Putamen (tissue), 1 donor: ENCODE data around the gene WIPF2.
A peak's percentile ranks its signal among the peaks of the same experiment; 100 is the strongest.
"Not testable (repeated sequence)": the region's sequence is repeated elsewhere in the genome, so short reads cannot be mapped to it uniquely, and the experiment has no call there.

Experiments
- DNase-seq: peaks from one replicate; pipeline ENCODE4 v3.0.0-alpha.2; 2016; ENCODE audit warnings: low spot score

Gene WIPF2

GRCh38 chr17:40192961-40193360 lies 26.1 kb upstream of the WIPF2 start:
- DNase-seq = no peak

- no peak for DNase-seq
Observed at GRCh38 chr17:40194821-40195220, 24.3 kb upstream of the WIPF2 start.

- DNase-seq = no peak
Observed at GRCh38 chr17:40197550-40197949, 21.6 kb upstream of the WIPF2 start.

DNA sequence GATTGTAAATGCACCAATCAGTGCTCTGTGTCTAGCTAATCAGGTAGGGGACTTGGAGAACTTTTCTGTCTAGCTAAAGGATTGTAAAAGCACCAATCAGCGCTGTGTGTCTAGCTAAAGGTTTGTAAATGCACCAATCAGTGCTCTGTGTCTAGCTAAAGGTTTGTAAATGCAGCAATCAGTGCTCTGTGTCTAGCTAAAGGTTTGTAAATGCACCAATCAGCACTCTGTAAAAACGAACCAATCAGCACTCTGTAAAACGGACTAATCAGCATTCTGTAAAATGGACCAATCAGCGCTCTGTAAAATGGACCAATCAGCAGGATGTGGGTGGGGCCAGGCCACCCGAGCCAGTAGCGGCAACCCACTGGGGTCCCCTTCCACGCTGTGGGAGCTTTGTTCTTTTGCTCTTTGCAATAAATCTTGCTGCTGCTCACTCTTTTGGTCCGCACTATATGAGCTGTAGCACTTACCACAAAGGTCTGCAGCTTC lies 21.1 kb upstream of the WIPF2 start:
- DNase-seq = not testable (repeated sequence)

DNA sequence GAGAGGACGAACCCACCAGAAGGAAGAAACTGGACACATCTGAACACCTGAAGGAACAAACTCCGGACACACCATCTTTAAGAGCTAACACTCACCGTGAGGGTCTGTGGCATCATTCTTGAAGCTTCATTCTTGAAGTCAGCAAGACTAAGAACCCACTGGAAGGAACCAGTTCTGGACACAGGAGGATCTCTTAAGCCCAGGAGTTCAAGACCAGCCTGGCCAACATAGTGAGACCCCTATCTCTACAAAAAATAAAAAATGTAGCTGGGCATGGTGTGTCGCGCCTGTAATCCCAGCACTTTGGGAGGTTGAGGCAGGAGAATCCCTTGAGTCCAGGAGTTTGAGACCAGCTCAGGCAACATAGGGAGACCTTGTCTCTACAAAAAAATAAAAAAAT lies 20.5 kb upstream of the WIPF2 start:
- no peak for DNase-seq

DNA sequence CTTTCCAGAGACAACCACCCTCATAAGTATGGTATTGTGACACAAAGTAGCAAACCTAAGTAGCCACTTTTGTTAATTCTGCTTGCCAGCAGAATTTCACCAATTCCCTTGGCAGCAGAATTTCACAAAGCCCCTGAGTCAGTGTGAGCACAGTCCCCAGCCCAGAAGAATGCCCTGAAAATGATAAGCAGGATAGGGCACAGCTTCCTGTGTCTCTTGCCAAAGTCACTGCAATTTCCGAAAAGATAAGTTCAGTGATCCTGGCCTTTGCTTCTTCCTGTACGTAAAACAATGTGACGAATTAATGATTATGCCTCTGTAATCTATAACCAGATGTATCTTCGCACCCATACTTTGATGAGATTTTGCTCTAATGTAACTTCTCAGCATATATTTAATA lies 16.0 kb upstream of the WIPF2 start:
- DNase-seq = no peak

DNA sequence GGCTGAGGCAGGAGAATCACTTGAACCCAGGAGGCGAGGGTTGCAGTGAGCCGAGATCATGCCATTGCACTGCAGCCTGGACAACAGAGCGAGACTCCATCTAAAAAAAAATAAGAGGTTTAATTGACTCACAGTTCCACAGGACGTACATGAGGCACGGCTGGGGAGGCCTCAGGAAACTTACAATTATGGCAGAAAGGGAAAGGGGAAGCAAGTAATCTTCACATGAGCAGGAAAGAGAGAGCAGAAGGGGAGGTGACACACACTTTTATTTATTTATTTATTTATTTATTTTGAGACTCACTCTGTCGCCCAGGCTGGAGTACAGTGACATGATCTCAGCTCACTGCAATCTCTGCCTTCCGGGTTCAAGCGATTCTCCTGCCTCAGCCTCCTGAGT lies 12.9 kb upstream of the WIPF2 start:
- DNase-seq = not testable (repeated sequence)

- DNase-seq = no peak
Observed at GRCh38 chr17:40209404-40210093, 9.6 kb upstream of the WIPF2 start.

- DNase-seq = not testable (repeated sequence)
Observed at GRCh38 chr17:40213914-40214313, 5.2 kb upstream of the WIPF2 start.

GRCh38 chr17:40218006-40218739 lies 931 bp upstream of the WIPF2 start:
- no peak for DNase-seq

DNA sequence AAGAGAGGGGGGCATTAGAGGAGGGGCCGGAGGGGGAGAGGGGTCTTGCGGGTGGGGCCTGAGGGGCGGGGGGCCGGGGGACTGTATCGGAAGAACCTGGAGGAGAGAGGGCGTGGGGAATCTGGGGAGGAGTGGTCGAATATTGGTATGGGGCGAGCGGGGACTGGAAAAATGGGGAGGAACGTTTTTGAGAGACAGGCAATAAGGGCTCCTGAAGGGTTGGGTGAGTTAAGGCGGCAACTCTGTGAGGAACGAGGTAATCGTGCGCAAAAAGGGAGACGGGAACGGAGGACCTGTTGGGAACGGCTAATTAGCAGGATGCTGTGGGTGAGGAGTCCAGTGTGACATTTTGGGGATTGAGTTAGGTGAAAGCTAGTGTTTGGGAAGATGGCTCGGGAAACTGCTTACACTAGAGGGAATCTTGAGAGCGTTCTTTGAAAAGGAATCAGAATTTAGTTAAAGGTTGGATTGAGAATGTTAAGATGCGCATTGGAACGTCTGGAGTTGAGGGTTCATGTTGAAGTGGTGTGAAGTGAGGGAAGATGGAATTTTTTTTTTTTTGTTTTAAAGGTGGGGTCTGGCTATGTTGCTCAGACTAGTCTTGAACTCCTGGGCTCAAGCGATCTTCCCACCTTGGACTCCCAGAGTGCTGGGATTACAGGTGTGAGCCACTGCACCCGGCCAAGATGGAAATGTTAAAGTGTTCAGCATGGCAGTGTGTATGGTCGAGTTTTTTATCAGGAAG lies 662 bp downstream of the WIPF2 start:
- no peak for DNase-seq

DNA sequence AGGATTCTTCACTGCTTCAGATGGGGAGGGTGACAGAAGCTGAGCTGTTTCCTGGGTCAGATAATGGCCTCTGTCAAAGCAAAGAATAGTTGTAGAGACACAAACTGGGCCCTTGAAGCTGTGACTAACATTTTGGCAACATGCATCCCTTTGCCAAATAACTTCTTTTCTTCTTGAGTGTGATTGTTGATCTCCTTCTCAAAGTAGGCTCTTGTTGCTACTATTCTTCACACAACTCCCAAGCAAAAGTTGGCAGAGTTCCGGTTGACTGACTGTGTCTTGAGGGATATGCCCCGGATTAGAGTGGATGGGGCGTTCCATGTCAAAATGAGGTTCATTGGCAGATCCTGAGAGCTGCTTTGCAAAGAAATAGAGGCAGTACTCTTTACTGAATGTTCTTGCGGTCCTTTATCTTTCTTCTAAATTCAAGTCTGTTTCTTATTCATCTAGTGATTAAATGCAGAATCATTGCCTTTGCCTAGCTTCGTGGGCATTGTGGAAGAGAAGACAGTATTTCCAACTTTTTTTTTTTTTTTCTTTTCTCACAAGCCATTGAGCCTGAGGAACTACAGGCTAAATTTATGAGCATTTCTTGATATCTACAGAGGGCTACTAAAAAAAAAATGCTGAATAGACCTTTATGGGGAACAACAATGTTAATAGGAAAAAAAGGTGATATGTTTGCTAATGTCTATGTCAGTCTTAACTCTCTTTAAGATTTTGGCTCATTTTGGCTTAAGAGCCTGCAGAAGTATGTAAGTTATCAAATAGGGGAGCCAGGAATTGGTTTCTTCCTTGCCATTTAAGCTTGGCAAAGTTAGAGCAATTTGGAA lies 5.8 kb downstream of the WIPF2 start:
- DNase-seq = peak; percentile 80

GRCh38 chr17:40229146-40229545 lies 10.0 kb downstream of the WIPF2 start:
- not testable (repeated sequence) for DNase-seq

- no peak for DNase-seq
Observed at GRCh38 chr17:40230670-40231069, 11.6 kb downstream of the WIPF2 start.

- DNase-seq = not testable (repeated sequence)
Observed at GRCh38 chr17:40231928-40232327, 12.8 kb downstream of the WIPF2 start.

- DNase-seq = no peak
Observed at GRCh38 chr17:40241252-40241834, 22.2 kb downstream of the WIPF2 start.

DNA sequence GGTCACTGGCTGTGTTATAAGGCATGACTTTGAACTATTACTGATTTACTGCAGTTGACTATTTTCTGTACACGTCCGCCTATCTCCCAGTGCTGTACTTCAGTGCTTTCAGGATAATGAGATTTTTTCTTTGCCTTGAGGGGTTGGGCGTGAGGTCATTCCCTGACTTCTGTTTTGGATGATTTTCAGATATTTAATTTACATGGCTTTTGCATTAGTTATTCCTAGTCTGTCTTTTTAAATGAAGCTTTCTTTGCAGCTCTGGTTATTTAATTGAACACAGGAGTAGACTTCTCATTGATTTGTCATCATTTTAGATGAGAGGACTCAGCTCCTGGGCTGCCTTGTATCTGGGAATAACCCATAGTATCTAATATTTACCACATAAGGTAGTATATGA lies 23.7 kb downstream of the WIPF2 start:
- DNase-seq = no peak

GRCh38 chr17:40243761-40244160 lies 24.7 kb downstream of the WIPF2 start:
- DNase-seq = no peak

DNA sequence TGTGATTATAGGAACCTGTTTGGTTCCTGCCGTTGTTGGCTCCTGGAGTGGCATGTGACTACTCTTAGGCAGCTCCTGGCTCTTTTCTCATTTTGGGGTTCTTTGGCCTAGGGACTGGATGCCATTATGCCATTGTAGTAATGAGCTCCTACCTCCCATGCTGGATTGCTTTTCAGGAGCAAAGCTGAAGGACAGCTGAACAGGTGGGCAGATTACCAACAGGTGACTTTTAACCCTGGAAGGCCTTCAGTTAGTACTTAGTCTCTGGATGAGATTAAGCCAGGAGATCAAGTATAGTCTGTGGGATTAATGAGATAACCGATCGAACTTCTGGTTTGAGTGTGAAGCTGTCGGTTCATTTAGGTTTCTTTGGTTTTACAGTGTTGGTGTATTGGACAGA lies 25.2 kb downstream of the WIPF2 start:
- no peak for DNase-seq

DNA sequence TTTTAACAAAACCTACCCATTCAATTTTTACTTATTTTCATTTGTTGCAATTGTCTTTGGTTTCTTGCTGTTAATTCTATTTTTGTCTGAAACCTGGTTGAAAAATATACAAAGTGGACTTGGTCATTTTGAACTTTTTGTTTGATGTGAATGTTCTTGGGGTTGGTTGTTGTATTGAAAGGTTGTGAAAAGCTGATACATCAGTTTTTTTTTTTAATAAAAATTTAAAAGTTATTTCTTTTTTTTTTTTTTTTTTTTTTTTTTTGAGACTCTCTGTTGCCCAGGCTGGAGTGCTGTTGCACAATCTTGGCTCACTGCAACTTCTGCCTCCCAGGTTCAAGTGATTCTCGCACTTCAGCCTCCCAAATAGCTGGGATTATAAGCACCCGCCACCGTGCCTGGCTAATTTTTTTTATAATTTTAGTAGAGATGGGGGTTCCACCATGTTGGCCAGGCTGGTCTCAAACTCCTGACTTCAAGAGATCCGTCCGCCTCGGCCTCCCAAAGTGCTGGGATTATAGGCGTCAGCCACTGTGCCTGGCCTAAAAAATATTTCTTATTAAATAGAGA lies 28.9 kb downstream of the WIPF2 start:
- no peak for DNase-seq

DNA sequence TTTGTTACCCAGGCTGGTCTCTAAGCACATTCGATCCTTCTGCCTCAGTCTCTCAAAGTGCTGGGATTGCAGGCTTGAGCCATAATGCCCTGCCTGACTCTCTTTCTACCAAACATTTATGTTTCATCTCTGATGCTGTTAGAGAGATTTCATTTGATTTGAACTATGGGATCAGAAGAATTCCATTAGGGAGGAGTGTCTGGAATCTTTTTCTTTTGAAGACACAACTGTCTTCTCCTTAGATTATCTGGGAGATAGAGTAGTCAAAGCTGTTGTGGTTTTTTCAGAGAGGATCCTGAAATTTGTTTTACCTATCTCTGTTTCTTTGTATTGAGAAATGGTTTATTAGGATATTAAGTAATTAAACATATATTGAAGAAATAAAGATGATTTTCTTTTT lies 29.4 kb downstream of the WIPF2 start:
- no peak for DNase-seq
